GM12878 (cell line): ENCODE measurements around the gene TRAPPC2. TPM values are rescaled to one million over a fixed set of nuclear protein-coding genes. Genes with fewer than 3 reads are reported as not detected.

Experiments
- ASH2L ChIP-seq: fragments of 300-600, 200-600 bp; sonication (generic); IDR thresholded peaks from 2 replicates; pipeline ENCODE4 v1.6.1; 2017; ENCODE audit warnings: low read depth, mild to moderate bottlenecking, borderline replicate concordance
- ATF7 ChIP-seq: fragments of 450-650 bp; IDR thresholded peaks from 2 replicates; pipeline ENCODE4 v1.6.1; 2016; ENCODE audit warnings: low read depth, mild to moderate bottlenecking
- CBFB ChIP-seq: IDR thresholded peaks from 2 replicates; pipeline ENCODE4 v1.6.1; 2016; ENCODE audit warnings: antibody characterized with exemption, low read depth
- CBX5 ChIP-seq: sonication (generic); IDR thresholded peaks from 2 replicates; pipeline ENCODE4 v1.6.1; 2016; ENCODE audit warnings: low read depth, moderate library complexity, mild to moderate bottlenecking, inconsistent platforms
- NFXL1 ChIP-seq: fragments of 450-650 bp; IDR thresholded peaks from 2 replicates; pipeline ENCODE4 v1.6.1; 2017; ENCODE audit warnings: antibody characterized with exemption, mild to moderate bottlenecking, borderline replicate concordance
- STAT1 ChIP-seq: fragments of 450-650 bp; conservative IDR thresholded peaks from 2 replicates; pipeline ENCODE4 v1.6.1; 2014; ENCODE audit warnings: antibody characterized with exemption, mild to moderate bottlenecking
- ZBED1 ChIP-seq: IDR thresholded peaks from 2 replicates; pipeline ENCODE4 v1.6.1; 2016; ENCODE audit warnings: borderline replicate concordance
- polyA plus RNA-seq, 11 experiments: library from polyadenylated mRNA; depleted of rRNA in 4 of 11; unstranded in 6 of 11; stranded (reverse) in 5 of 11; fragments of >200 nt; fragmentation: Nextera tagmentation in 4 of 11; fragmentation: Illumina TruSeq in 1 of 11; extraction: Ambion mirVana in 4 of 11; extraction: Trizol in 1 of 11; gene quantifications; 1 replicate in 1 of 11; 2 replicates in 10 of 11; pipeline versions ENCODE4 v1.2.1 to v1.2.3, GENCODE V29; 2011 to 2016; ENCODE audit warnings: inconsistent platforms in 2 of 11, missing spikeins in 2 of 11, low read depth in 1 of 11
- total RNA-seq, 4 experiments: library from RNA; depleted of rRNA in 3 of 4; stranded (reverse); fragments of >200 nt in 3 of 4; fragmentation: Illumina TruSeq in 1 of 4; extraction: Trizol in 1 of 4; gene quantifications; 2 replicates each; pipeline versions ENCODE4 v1.2.1 to v1.2.3, GENCODE V29; 2013 to 2021
- TF ChIP-seq, protein P1 (sequence below): IDR thresholded peaks from 2 replicates; pipeline ENCODE4 v1.6.1; 2012; ENCODE audit warnings: mild to moderate bottlenecking, low read depth, low read length
- TF ChIP-seq, protein P2 (sequence below): fragments of 450-650 bp; IDR thresholded peaks from 2 replicates; pipeline ENCODE4 v1.6.1; 2014; ENCODE audit warnings: mild to moderate bottlenecking
- TF ChIP-seq, protein P3 (sequence below): fragments of 450-650 bp; conservative IDR thresholded peaks from 2 replicates; pipeline ENCODE4 v1.6.1; 2017; ENCODE audit warnings: mild to moderate bottlenecking, moderate library complexity
- TF ChIP-seq, protein P4 (sequence below): IDR thresholded peaks from 2 replicates; pipeline ENCODE4 v1.6.1; 2012; ENCODE audit warnings: improper control_type of control experiment, low read depth, low read length; ENCODE audit not compliant: insufficient replicate concordance
- TF ChIP-seq, protein P5 (sequence below): IDR thresholded peaks from 2 replicates; pipeline ENCODE4 v1.6.1; 2011; ENCODE audit warnings: borderline replicate concordance, low read depth, mild to moderate bottlenecking, moderate library complexity, mixed read lengths, low read length; ENCODE audit not compliant: insufficient read depth; ENCODE audit errors: extremely low read length

TRAPPC2 gene
- total and polyA plus RNA-seq, 10 of the 15 experiments (the other 5 are each of a cell fraction or from before 2014, with no cell fraction given): 12.4 to 28.4 (median 21.3) TPM

DNA sequence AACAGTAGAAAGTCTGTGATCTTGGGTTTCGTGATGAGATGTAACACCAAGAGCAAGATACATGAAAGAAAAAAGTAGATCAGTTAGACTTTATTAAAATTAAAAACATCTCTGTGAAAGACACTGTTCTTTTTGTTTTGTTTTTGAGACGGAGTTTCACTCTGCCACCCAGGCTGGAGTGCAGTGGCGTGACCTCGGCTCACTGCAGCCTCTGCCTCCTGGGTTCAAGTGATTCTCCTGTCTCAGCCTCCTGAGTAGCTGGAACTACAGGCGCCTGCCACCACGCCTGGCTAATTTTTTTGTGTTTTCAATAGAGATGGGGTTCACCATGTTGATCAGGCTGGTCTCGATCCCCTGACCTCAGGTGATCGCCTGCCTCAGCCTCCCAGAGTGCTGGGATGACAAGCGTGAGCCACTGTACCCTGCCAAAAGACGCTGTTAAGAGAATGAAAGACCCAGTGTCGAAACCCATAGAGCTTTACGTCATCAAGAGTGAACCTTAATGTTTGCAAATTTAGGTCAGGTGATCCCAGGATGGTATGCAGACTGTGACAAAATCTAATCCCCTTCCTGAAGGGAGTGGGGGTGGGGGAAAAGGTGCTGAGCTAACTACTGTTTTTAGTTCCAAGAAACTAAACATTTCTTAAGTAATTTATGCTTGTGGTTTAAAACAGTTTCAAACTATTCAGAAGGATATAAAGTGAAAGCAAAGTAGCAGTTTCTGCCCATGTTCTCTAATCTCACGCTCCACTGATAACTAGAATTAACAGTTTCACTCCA lies 8.2 kb upstream of the TRAPPC2 start (continued):
- TF ChIP-seq, protein P1, sequence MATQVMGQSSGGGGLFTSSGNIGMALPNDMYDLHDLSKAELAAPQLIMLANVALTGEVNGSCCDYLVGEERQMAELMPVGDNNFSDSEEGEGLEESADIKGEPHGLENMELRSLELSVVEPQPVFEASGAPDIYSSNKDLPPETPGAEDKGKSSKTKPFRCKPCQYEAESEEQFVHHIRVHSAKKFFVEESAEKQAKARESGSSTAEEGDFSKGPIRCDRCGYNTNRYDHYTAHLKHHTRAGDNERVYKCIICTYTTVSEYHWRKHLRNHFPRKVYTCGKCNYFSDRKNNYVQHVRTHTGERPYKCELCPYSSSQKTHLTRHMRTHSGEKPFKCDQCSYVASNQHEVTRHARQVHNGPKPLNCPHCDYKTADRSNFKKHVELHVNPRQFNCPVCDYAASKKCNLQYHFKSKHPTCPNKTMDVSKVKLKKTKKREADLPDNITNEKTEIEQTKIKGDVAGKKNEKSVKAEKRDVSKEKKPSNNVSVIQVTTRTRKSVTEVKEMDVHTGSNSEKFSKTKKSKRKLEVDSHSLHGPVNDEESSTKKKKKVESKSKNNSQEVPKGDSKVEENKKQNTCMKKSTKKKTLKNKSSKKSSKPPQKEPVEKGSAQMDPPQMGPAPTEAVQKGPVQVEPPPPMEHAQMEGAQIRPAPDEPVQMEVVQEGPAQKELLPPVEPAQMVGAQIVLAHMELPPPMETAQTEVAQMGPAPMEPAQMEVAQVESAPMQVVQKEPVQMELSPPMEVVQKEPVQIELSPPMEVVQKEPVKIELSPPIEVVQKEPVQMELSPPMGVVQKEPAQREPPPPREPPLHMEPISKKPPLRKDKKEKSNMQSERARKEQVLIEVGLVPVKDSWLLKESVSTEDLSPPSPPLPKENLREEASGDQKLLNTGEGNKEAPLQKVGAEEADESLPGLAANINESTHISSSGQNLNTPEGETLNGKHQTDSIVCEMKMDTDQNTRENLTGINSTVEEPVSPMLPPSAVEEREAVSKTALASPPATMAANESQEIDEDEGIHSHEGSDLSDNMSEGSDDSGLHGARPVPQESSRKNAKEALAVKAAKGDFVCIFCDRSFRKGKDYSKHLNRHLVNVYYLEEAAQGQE: no peak
- TF ChIP-seq ZBED1: no peak
- no peak for TF ChIP-seq STAT1
- TF ChIP-seq, protein P2, sequence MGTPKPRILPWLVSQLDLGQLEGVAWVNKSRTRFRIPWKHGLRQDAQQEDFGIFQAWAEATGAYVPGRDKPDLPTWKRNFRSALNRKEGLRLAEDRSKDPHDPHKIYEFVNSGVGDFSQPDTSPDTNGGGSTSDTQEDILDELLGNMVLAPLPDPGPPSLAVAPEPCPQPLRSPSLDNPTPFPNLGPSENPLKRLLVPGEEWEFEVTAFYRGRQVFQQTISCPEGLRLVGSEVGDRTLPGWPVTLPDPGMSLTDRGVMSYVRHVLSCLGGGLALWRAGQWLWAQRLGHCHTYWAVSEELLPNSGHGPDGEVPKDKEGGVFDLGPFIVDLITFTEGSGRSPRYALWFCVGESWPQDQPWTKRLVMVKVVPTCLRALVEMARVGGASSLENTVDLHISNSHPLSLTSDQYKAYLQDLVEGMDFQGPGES: no peak
- TF ChIP-seq CBFB: no peak; the same call in 1 of the 2 replicates
- no peak for TF ChIP-seq NFXL1
- TF ChIP-seq, protein P3, sequence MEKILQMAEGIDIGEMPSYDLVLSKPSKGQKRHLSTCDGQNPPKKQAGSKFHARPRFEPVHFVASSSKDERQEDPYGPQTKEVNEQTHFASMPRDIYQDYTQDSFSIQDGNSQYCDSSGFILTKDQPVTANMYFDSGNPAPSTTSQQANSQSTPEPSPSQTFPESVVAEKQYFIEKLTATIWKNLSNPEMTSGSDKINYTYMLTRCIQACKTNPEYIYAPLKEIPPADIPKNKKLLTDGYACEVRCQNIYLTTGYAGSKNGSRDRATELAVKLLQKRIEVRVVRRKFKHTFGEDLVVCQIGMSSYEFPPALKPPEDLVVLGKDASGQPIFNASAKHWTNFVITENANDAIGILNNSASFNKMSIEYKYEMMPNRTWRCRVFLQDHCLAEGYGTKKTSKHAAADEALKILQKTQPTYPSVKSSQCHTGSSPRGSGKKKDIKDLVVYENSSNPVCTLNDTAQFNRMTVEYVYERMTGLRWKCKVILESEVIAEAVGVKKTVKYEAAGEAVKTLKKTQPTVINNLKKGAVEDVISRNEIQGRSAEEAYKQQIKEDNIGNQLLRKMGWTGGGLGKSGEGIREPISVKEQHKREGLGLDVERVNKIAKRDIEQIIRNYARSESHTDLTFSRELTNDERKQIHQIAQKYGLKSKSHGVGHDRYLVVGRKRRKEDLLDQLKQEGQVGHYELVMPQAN: peak; percentile 60; the same call in 1 of the 2 replicates
- TF ChIP-seq ASH2L: no peak
- TF ChIP-seq, protein P4, sequence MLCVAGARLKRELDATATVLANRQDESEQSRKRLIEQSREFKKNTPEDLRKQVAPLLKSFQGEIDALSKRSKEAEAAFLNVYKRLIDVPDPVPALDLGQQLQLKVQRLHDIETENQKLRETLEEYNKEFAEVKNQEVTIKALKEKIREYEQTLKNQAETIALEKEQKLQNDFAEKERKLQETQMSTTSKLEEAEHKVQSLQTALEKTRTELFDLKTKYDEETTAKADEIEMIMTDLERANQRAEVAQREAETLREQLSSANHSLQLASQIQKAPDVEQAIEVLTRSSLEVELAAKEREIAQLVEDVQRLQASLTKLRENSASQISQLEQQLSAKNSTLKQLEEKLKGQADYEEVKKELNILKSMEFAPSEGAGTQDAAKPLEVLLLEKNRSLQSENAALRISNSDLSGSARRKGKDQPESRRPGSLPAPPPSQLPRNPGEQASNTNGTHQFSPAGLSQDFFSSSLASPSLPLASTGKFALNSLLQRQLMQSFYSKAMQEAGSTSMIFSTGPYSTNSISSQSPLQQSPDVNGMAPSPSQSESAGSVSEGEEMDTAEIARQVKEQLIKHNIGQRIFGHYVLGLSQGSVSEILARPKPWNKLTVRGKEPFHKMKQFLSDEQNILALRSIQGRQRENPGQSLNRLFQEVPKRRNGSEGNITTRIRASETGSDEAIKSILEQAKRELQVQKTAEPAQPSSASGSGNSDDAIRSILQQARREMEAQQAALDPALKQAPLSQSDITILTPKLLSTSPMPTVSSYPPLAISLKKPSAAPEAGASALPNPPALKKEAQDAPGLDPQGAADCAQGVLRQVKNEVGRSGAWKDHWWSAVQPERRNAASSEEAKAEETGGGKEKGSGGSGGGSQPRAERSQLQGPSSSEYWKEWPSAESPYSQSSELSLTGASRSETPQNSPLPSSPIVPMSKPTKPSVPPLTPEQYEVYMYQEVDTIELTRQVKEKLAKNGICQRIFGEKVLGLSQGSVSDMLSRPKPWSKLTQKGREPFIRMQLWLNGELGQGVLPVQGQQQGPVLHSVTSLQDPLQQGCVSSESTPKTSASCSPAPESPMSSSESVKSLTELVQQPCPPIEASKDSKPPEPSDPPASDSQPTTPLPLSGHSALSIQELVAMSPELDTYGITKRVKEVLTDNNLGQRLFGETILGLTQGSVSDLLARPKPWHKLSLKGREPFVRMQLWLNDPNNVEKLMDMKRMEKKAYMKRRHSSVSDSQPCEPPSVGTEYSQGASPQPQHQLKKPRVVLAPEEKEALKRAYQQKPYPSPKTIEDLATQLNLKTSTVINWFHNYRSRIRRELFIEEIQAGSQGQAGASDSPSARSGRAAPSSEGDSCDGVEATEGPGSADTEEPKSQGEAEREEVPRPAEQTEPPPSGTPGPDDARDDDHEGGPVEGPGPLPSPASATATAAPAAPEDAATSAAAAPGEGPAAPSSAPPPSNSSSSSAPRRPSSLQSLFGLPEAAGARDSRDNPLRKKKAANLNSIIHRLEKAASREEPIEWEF: no peak
- TF ChIP-seq CBX5: no peak
- TF ChIP-seq ATF7: peak; percentile 97
- TF ChIP-seq, protein P5, sequence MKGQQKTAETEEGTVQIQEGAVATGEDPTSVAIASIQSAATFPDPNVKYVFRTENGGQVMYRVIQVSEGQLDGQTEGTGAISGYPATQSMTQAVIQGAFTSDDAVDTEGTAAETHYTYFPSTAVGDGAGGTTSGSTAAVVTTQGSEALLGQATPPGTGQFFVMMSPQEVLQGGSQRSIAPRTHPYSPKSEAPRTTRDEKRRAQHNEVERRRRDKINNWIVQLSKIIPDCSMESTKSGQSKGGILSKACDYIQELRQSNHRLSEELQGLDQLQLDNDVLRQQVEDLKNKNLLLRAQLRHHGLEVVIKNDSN: peak; percentile 11
